B cell (primary cell): ENCODE results near the gene MRLN. TPM values are rescaled to one million over a fixed set of nuclear protein-coding genes. Genes with fewer than 3 reads are reported as not detected.

ENCODE experiments used
- ATAC-seq: fragments of 200-7000 bp; cut with Tn5 transposase; one replicate; pipeline ENCODE4 v1.10.0; 2021; ENCODE audit warnings: low read depth, mild to moderate bottlenecking, moderate number of reproducible peaks, moderate library complexity
- CTCF ChIA-PET: fragments of 350-600 bp; sonication (Branson Sonifier 250); formaldehyde crosslinking; loops from one replicate; lab custom pipeline; 2021; ENCODE audit warnings: antibody characterized with exemption, inconsistent platforms; lab: Charles Lee
- POLR2A ChIA-PET: fragments of 350-600 bp; sonication (Branson Sonifier 250); formaldehyde crosslinking; loops from one replicate; lab custom pipeline; 2021; ENCODE audit warnings: antibody characterized with exemption; lab: Charles Lee
- DNase-seq: peaks from one replicate; pipeline ENCODE4 v3.0.0; 2013
- H2AFZ ChIP-seq: 2 replicates; pipeline ENCODE4 v1.6.1; 2012; ENCODE audit warnings: mild to moderate bottlenecking, low read depth, low read length; ENCODE audit not compliant: insufficient read depth, poor library complexity, severe bottlenecking
- H3K27ac ChIP-seq, 2 donors: 1 replicate in 1 of 2; 2 replicates in 1 of 2; pipeline ENCODE4 v1.5.1; 2012 to 2013; ENCODE audit warnings: low read length in 2 of 2, mild to moderate bottlenecking in 2 of 2, moderate library complexity in 1 of 2
- H3K27me3 ChIP-seq, 4 experiments: fragments of 200-600 bp in 1 of 4; sonication (generic) in 1 of 4; replicated peaks in 1 of 4; 1 replicate in 2 of 4; 2 replicates in 2 of 4; pipeline versions ENCODE4 v1.6.1 to v1.7.0; 2013 to 2016; ENCODE audit warnings: low read length in 3 of 4, mild to moderate bottlenecking in 2 of 4, mixed read lengths in 1 of 4, moderate library complexity in 1 of 4; ENCODE audit not compliant: insufficient read depth in 4 of 4, control insufficient read depth in 3 of 4; ENCODE audit errors: control extremely low read depth in 1 of 4
- H3K36me3 ChIP-seq, 2 experiments: replicated peaks in 1 of 2; 1 replicate in 1 of 2; 2 replicates in 1 of 2; pipeline versions ENCODE4 v1.6.1 to v1.7.1; 2013; ENCODE audit warnings: low read length in 1 of 2; ENCODE audit not compliant: insufficient read depth in 2 of 2, control insufficient read depth in 1 of 2; ENCODE audit errors: control extremely low read depth in 1 of 2, extremely low read depth in 1 of 2
- H3K4me1 ChIP-seq, 2 donors: fragments of 200-600 bp in 1 of 2; sonication (generic) in 1 of 2; 1 replicate in 1 of 2; 2 replicates in 1 of 2; pipeline versions ENCODE4 v1.5.1 to v1.6.1; 2013 to 2017; ENCODE audit warnings: low read length in 2 of 2; ENCODE audit not compliant: control insufficient read depth in 2 of 2, insufficient read depth in 2 of 2
- H3K4me2 ChIP-seq: replicated peaks from 2 replicates; pipeline ENCODE3; 2012; ENCODE audit warnings: mild to moderate bottlenecking, low read depth, low read length; ENCODE audit not compliant: poor library complexity, severe bottlenecking
- H3K4me3 ChIP-seq, 5 experiments: fragments of 200-600 bp in 1 of 5; sonication (generic) in 1 of 5; 1 replicate in 3 of 5; 2 replicates in 2 of 5; pipeline versions ENCODE4 v1.5.1 to v1.7.0; 2011 to 2016; ENCODE audit warnings: low read length in 4 of 5, mild to moderate bottlenecking in 4 of 5, low read depth in 2 of 5, control low read depth in 1 of 5, moderate library complexity in 1 of 5; ENCODE audit not compliant: insufficient read depth in 1 of 5; ENCODE audit errors: control extremely low read depth in 1 of 5, extremely low read depth in 1 of 5
- H3K79me2 ChIP-seq: fragments of 200-600 bp; sonication (generic); one replicate; pipeline ENCODE4 v1.6.0; 2016; ENCODE audit warnings: low read length; ENCODE audit not compliant: control insufficient read depth, insufficient read depth
- H3K9ac ChIP-seq: fragments of 200-600 bp; sonication (generic); 2 replicates; pipeline ENCODE4 v1.6.1; 2017; ENCODE audit warnings: mild to moderate bottlenecking, low read length, moderate library complexity
- H3K9me3 ChIP-seq, 3 donors: one replicate each; pipeline versions ENCODE4 v1.6.1 to v1.7.1; 2013; ENCODE audit warnings: low read length in 2 of 3; ENCODE audit not compliant: control insufficient read depth in 2 of 3, insufficient read depth in 1 of 3; ENCODE audit errors: control extremely low read depth in 1 of 3
- H4K20me1 ChIP-seq: 2 replicates; pipeline ENCODE4 v1.6.0; 2012; ENCODE audit warnings: mild to moderate bottlenecking, low read length; ENCODE audit not compliant: insufficient read depth, control insufficient read depth, poor library complexity, severe bottlenecking
- H3K27ac Mint-ChIP-seq: one replicate; pipeline ENCODE4 v1.8.0; 2021; ENCODE audit warnings: mixed read lengths
- H3K27me3 Mint-ChIP-seq: one replicate; pipeline ENCODE4 v1.8.0; 2021; ENCODE audit warnings: mixed read lengths
- H3K4me1 Mint-ChIP-seq: one replicate; pipeline ENCODE4 v1.8.0; 2021; ENCODE audit warnings: mixed read lengths
- H3K4me3 Mint-ChIP-seq: one replicate; pipeline ENCODE4 v1.8.0; 2021; ENCODE audit warnings: mixed read lengths
- H3K9me3 Mint-ChIP-seq: one replicate; pipeline ENCODE4 v1.8.0; 2022; ENCODE audit warnings: mixed read lengths; ENCODE audit not compliant: insufficient read depth
- CTCF ChIP-seq: fragments of 200-600 bp; IDR thresholded peaks from one replicate; pipeline ENCODE4 v1.8.0; 2022; ENCODE audit warnings: antibody characterized with exemption, mild to moderate bottlenecking
- EZH2 ChIP-seq: IDR thresholded peaks from 2 replicates; pipeline ENCODE4 v1.6.1; 2012; ENCODE audit warnings: borderline replicate concordance, low read depth, mild to moderate bottlenecking, moderate library complexity, low read length; ENCODE audit not compliant: insufficient read depth, poor library complexity, severe bottlenecking
- WGBS: methylation state at CpG from one replicate; pipeline ENCODE4 v1.1.5; 2013; ENCODE audit warnings: missing lambda C conversion rate; ENCODE audit not compliant: insufficient coverage; 5-methylcytosine and 5-hydroxymethylcytosine counted together
- intact Hi-C: fragments of 100-400 bp; cut with micrococcal nuclease; formaldehyde crosslinking; loops from one replicate; pipeline ENCODE4 v1.10.0; 2022
- polyA plus RNA-seq: library from polyadenylated mRNA; depleted of rRNA; stranded (reverse); fragments of >200 nt; gene quantifications from 2 replicates; pipeline ENCODE4 v1.2.3, GENCODE V29; 2012
- total RNA-seq, 2 donors: library from RNA; stranded (reverse); fragments of 120-200 nt in 1 of 2; gene quantifications; 1 replicate in 1 of 2; 2 replicates in 1 of 2; pipeline versions ENCODE4 v1.2.3 to v1.2.4, GENCODE V29; 2013 to 2022

The MRLN gene
- total and polyA plus RNA-seq, 2 donors (not counting 1 experiment from before 2014, with no cell fraction given) = not detected

- H3K27me3 Mint-ChIP-seq = peaks cover 38% of the 10 kb centered on the region
- H3K4me3 Mint-ChIP-seq = no peak overlapping the region
- intact Hi-C loops = no loop called here
- no peak overlapping the region for H2AFZ ChIP-seq
- WGBS = 100% methylated on average over 1 of the region's 3 CpGs
- no peaks in the 10 kb centered on the region for H3K9me3 ChIP-seq
- H3K9ac ChIP-seq = no peak overlapping the region
- no peaks in the 10 kb centered on the region for H4K20me1 ChIP-seq
- H3K79me2 ChIP-seq = no peaks in the 10 kb centered on the region
- TF ChIP-seq CTCF (no peak), EZH2 (no peak)
- ChIA-PET CTCF (no interaction called here), POLR2A (no interaction called here)
- ATAC-seq (no peak), DNase-seq (no peak)
- H3K9me3 Mint-ChIP-seq = no peaks in the 10 kb centered on the region
- peaks cover 0 to 18% (median 12%) of the 10 kb centered on the region in 4 experiments for H3K27me3 ChIP-seq
- peaks cover 15 to 21% of the 10 kb centered on the region in 2 donors for H3K4me1 ChIP-seq
- no peak overlapping the region for H3K4me2 ChIP-seq
- no peaks in the 10 kb centered on the region for H3K36me3 ChIP-seq
- H3K4me1 Mint-ChIP-seq = peaks cover 10% of the 10 kb centered on the region
- H3K27ac ChIP-seq = no peak overlapping the region
- H3K27ac Mint-ChIP-seq = no peak overlapping the region
- H3K4me3 ChIP-seq = no peak overlapping the region
Measured at GRCh38 chr10:59711871-59712494, 41.3 kb downstream of the MRLN start.

DNA sequence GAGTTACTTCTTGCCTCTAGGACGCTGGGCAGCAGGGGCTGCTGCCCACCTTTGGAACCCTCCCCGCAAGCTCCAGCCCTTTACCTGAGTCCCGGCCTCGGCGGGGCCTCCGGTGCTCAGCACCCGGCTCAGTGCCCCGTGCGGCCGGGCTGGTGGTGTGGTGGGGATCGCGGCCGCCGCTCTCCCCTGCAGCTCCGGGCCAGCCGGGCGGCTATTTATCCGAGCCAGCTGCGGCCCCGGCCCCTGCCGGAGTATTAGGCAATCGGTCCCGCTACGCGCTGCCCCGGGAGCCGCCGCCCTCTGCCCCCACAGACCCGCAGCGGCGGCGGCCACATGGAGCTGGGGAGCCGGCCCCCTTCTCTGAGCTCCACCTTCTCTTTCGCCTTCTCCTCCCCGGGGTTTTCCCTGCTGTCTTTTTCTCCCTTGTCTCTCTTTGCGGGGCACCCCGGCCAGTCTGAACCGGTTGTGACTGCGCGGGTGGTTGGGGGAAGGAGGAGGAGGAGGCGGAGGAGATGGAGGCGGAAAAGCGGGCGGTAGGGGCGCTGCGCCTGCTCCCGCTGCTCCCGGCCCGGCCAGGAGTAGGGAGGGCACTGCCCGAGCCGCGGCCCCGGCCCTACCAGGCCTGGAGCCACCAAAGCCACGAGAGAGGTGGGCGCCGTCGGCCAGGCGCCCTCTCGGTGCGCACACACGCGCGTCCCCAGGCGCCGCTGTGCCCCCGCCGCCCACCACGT lies 43.7 kb downstream of the MRLN start, which contains the start of gene SLC16A9:
Gene SLC16A9, minus strand, starts transcription at position 456 of the 731 bp plus-strand sequence. CDS start 25,559 bp downstream, outside the sequence.
- H4K20me1 ChIP-seq = no peaks in the 10 kb centered on the region
- Mint-ChIP-seq H3K4me1 (peaks cover 10% of the 10 kb centered on the region), H3K4me3 (peak within 1 kb of the TSS; percentile 80), H3K9me3 (no peaks in the 10 kb centered on the region), H3K27me3 (peaks cover 36% of the 10 kb centered on the region), H3K27ac (no peak within 1 kb of the TSS)
- H3K4me1 ChIP-seq = peaks cover 15 to 21% of the 10 kb centered on the region in 2 donors
- peak; percentile 42 for DNase-seq
- peak within 1 kb of the TSS; percentile 60 for H3K9ac ChIP-seq
- peak within 1 kb of the TSS in 4 of 5 experiments; percentile 34 to 58 (median 51) for H3K4me3 ChIP-seq
- intact Hi-C loops = no loop called here
- no peak for TF ChIP-seq EZH2
- no peak for TF ChIP-seq CTCF
- peak within 1 kb of the TSS; percentile 85 for H2AFZ ChIP-seq
- no peaks in the 10 kb centered on the region for H3K79me2 ChIP-seq
- H3K36me3 ChIP-seq = no peaks in the 10 kb centered on the region
- CTCF ChIA-PET = no interaction called here
- no peaks in the 10 kb centered on the region for H3K9me3 ChIP-seq
- POLR2A ChIA-PET = no interaction called here
- peak; percentile 58 for ATAC-seq
- peaks cover 0 to 18% (median 15%) of the 10 kb centered on the region in 4 experiments for H3K27me3 ChIP-seq
- H3K4me2 ChIP-seq = peak within 1 kb of the TSS; percentile 89
- WGBS = 1% methylated on average over 65 of the region's 68 CpGs
- H3K27ac ChIP-seq = no peak within 1 kb of the TSS
